A549 (cell line): Measurements from ENCODE around the gene PHF20.

Experiments used
- CBX2 ChIP-seq: fragments of 200-600 bp; sonication (generic); IDR thresholded peaks from 2 replicates; pipeline ENCODE4 v1.6.1; 2016; ENCODE audit warnings: low read depth, mild to moderate bottlenecking, borderline replicate concordance
- CEBPB ChIP-seq, 2 experiments: fragments of >200 bp in 1 of 2; sonication (Bioruptor Twin) in 1 of 2; formaldehyde crosslinking in 1 of 2; IDR thresholded peaks; 2 replicates each; pipeline ENCODE4 v1.6.1; 2012 to 2016
- CTCF ChIP-seq: fragments of >200 bp; sonication (Bioruptor Twin); formaldehyde crosslinking; IDR thresholded peaks from 3 replicates; pipeline ENCODE4 v1.5.1; 2016
- HOXA7 ChIP-seq: fragments of 250-450 bp; sonication (Bioruptor Pico); IDR thresholded peaks from 2 replicates; pipeline ENCODE4 v1.5.0; 2020; ENCODE audit warnings: mild to moderate bottlenecking, moderate library complexity
- MAX ChIP-seq: IDR thresholded peaks from 2 replicates; pipeline ENCODE4 v1.6.1; 2012
- POLR2A ChIP-seq: IDR thresholded peaks from 2 replicates; pipeline ENCODE4 v1.6.1; 2012; ENCODE audit warnings: mild to moderate bottlenecking, low read length
- RAD21 ChIP-seq, 2 experiments: fragments of >200 bp in 1 of 2; sonication (Bioruptor Twin) in 1 of 2; formaldehyde crosslinking in 1 of 2; IDR thresholded peaks in 1 of 2; conservative IDR thresholded peaks in 1 of 2; 2 replicates in 1 of 2; 3 replicates in 1 of 2; pipeline ENCODE4 v1.6.1; 2012 to 2018; ENCODE audit warnings: inconsistent platforms in 1 of 2
- ZC3H11A ChIP-seq: fragments of 450-650 bp; IDR thresholded peaks from 2 replicates; pipeline ENCODE4 v1.6.1; 2014; ENCODE audit warnings: antibody characterized with exemption, mild to moderate bottlenecking

GRCh38 chr20:35883336-35883777 lies 111.5 kb downstream of the PHF20 start:
- TF ChIP-seq CTCF: no peak
- TF ChIP-seq HOXA7: no peak
- TF ChIP-seq POLR2A: no peak
- no peak for TF ChIP-seq RAD21 (conservative IDR thresholded peaks at IDR 0.05 in 1 of 2, IDR thresholded peaks at IDR 0.05 in 1 of 2)
- no peak for TF ChIP-seq MAX
- TF ChIP-seq ZC3H11A: no peak
- no peak for TF ChIP-seq CEBPB (IDR thresholded peaks at IDR 0.05)
- no peak for TF ChIP-seq CBX2
